ENCODE results near the gene CPA5. TPM values are rescaled to one million over a fixed set of nuclear protein-coding genes. Genes with fewer than 3 reads are reported as not detected.
"Not testable (repeated sequence)": the region's sequence is repeated elsewhere in the genome, so short reads cannot be mapped to it uniquely, and the experiment has no call there.

Gene CPA5
- total RNA-seq, 1 experiment from 2014 or later: not detected

DNA sequence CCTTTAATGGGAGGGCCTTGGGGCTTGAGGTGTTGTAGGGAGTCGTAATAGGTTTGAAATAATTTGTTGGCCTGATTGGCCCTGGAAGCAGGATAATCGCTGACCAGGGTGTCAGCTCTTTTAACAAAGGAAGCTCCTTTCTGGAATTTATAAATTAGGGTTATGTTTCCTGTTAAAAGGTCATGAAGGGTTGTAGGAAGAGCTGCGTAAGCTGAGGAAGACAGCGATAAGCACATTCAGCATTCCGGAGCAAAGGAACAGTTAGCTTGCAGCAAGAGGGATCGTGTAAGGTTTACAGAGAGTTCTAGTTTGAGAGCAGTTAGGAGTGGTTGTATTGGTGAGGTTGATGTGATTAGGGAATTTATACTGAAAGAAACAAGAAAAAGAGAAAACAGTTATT lies 30.3 kb upstream of the CPA5 start:
- H4K20me1 ChIP-seq (ENCODE audit: low read length): no peaks in the 10 kb centered on the region
- no peaks in the 10 kb centered on the region for H3K79me2 ChIP-seq (ENCODE audit: low read length)
- no peak for ATAC-seq
- BruUV-seq (replicated peaks): no TSS peak
- H3K9ac ChIP-seq (ENCODE audit: low read length): no peak overlapping the region
- H3K27me3 ChIP-seq (ENCODE audit: low read length): no peaks in the 10 kb centered on the region
- no peaks in the 10 kb centered on the region for H3K9me3 ChIP-seq (ENCODE audit: low read length)
- H3K36me3 ChIP-seq (ENCODE audit: low read depth, low read length): no peaks in the 10 kb centered on the region
- POLR2A ChIA-PET (ENCODE audit: unreplicated experiment): no interaction called here
- H3K4me1 ChIP-seq (ENCODE audit: insufficient read depth, low read length): no peaks in the 10 kb centered on the region
- DNase-seq: no peak
- no peak overlapping the region for H2AFZ ChIP-seq (ENCODE audit: low read length)
- no peaks in the 10 kb centered on the region for H3K9me2 ChIP-seq (replicated peaks; ENCODE audit: low read length)
- H3K27ac ChIP-seq (ENCODE audit: low read length): no peak overlapping the region
- no peak overlapping the region for H3K4me3 ChIP-seq (ENCODE audit: low read length)
- CTCF ChIA-PET: no interaction called here
- no peak for TF ChIP-seq EZH2 (IDR thresholded peaks at IDR 0.05; ENCODE audit: low read length, unreplicated experiment)
- TF ChIP-seq, protein P1, sequence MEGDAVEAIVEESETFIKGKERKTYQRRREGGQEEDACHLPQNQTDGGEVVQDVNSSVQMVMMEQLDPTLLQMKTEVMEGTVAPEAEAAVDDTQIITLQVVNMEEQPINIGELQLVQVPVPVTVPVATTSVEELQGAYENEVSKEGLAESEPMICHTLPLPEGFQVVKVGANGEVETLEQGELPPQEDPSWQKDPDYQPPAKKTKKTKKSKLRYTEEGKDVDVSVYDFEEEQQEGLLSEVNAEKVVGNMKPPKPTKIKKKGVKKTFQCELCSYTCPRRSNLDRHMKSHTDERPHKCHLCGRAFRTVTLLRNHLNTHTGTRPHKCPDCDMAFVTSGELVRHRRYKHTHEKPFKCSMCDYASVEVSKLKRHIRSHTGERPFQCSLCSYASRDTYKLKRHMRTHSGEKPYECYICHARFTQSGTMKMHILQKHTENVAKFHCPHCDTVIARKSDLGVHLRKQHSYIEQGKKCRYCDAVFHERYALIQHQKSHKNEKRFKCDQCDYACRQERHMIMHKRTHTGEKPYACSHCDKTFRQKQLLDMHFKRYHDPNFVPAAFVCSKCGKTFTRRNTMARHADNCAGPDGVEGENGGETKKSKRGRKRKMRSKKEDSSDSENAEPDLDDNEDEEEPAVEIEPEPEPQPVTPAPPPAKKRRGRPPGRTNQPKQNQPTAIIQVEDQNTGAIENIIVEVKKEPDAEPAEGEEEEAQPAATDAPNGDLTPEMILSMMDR (conservative IDR thresholded peaks at IDR 0.05; ENCODE audit: low read depth, low read length): no peak
- no peak for TF ChIP-seq EZH2phosphoT487 (IDR thresholded peaks at IDR 0.05; ENCODE audit: borderline replicate concordance, low read length)
- H3K4me2 ChIP-seq (ENCODE audit: low read length): no peak overlapping the region
- intact Hi-C loops (cut with micrococcal nuclease): no loop called here
- no peaks in the 10 kb centered on the region for H3F3A ChIP-seq (ENCODE audit: low read length, unreplicated experiment)

DNA sequence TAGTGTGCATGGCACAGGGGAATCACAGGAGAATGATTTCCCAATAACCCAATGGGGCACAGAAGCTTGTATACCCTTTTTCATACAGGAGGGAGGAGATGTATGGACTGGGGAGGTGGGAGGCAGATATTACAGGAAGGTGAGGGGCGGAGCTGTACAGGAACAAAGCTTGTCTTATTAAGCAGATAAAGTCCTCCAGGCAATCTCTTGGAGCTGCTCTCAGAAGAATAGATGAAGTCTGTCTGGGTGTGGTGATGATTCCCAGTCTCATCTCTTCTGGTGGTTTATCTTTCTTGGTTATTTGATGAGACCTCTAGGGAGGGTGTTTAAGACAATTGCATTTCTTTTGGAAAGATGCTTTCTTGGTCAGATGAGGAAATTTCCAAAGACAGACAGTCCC lies 25.1 kb upstream of the CPA5 start:
- CTCF ChIA-PET: no interaction called here
- BruUV-seq (replicated peaks): no TSS peak

DNA sequence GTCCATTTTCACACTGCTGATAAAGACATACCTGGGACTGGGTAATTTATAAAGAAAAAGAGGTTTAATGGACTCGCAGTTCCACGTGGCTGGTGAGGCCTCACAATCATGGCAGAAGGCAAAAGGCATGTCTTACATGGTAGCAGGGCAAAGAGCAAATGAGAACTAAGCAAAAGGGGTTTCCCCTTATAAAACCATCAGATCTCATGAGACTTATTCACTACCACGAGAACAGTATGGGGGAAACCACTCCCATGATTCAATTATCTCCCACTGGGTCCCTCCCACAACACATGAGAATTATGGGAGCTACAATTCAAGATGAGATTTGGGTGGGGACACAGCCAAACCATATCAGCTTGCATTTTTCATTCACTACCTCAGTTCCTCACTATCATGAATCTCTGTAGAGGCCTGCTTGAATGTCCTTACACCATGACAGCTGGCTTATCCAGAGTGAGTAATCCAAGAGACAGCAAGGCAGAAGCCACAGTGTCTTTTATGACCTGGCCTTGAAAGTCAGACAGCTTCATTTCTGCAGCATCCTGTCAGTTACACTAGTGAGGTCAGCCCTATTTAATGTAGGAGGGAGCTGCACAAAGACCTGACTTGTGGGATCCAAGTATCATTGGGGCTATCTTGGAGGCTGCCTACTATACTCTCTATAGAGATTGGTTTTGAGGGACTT lies 22.9 kb upstream of the CPA5 start:
- ATAC-seq; H3K36me3 ChIP-seq (ENCODE audit: low read depth, low read length); CTCF ChIA-PET; H3K4me3 ChIP-seq (ENCODE audit: low read length); H3K9me2 ChIP-seq (replicated peaks; ENCODE audit: low read length); H3K27me3 ChIP-seq (ENCODE audit: low read length); H3K27ac ChIP-seq (ENCODE audit: low read length); H4K20me1 ChIP-seq (ENCODE audit: low read length); H2AFZ ChIP-seq (ENCODE audit: low read length); H3K9me3 ChIP-seq (ENCODE audit: low read length); H3K4me1 ChIP-seq (ENCODE audit: insufficient read depth, low read length); H3K4me2 ChIP-seq (ENCODE audit: low read length); BruUV-seq (replicated peaks); intact Hi-C loops (cut with micrococcal nuclease); H3F3A ChIP-seq (ENCODE audit: low read length, unreplicated experiment); H3K9ac ChIP-seq (ENCODE audit: low read length); H3K79me2 ChIP-seq (ENCODE audit: low read length); DNase-seq: not testable (repeated sequence)
- POLR2A ChIA-PET (ENCODE audit: unreplicated experiment): interaction anchor here (0.6 kb wide), 1 partner anchor 688 kb away, joined by 4 read pairs; no protein-coding TSS in a partner anchor

More for the DNA sequence above, 25.1 kb upstream of the CPA5 start:
- Histone ChIP-seq H3K9me3 (ENCODE audit: low read length) (no peaks in the 10 kb centered on the region), H3K27ac (ENCODE audit: low read length) (no peak overlapping the region), H3K9ac (ENCODE audit: low read length) (no peak overlapping the region), H2AFZ (ENCODE audit: low read length) (no peak overlapping the region), H3K4me3 (ENCODE audit: low read length) (no peak overlapping the region), H3K79me2 (ENCODE audit: low read length) (no peaks in the 10 kb centered on the region), H4K20me1 (ENCODE audit: low read length) (no peaks in the 10 kb centered on the region), H3F3A (ENCODE audit: low read length, unreplicated experiment) (no peaks in the 10 kb centered on the region), H3K27me3 (ENCODE audit: low read length) (no peaks in the 10 kb centered on the region), H3K4me1 (ENCODE audit: insufficient read depth, low read length) (peaks cover 6% of the 10 kb centered on the region; the same call in 1 of the 2 replicates), H3K4me2 (ENCODE audit: low read length) (no peak overlapping the region), H3K9me2 (replicated peaks; ENCODE audit: low read length) (no peaks in the 10 kb centered on the region), H3K36me3 (ENCODE audit: low read depth, low read length) (no peaks in the 10 kb centered on the region)
- DNase-seq: no peak
- no peak for TF ChIP-seq EZH2phosphoT487 (IDR thresholded peaks at IDR 0.05; ENCODE audit: borderline replicate concordance, low read length)
- TF ChIP-seq, protein P1 (conservative IDR thresholded peaks at IDR 0.05; ENCODE audit: low read depth, low read length): no peak
- intact Hi-C loops (cut with micrococcal nuclease): no loop called here
- no peak for ATAC-seq
- POLR2A ChIA-PET (ENCODE audit: unreplicated experiment): no interaction called here
